HepG2 (cell line): ENCODE data around the gene SPINDOC. TPM values are rescaled to one million over a fixed set of nuclear protein-coding genes. Genes with fewer than 3 reads are reported as not detected.
A peak's percentile ranks its signal among the peaks of the same experiment; 100 is the strongest.

Experiments
- ATF2 ChIP-seq: sonication (generic); formaldehyde crosslinking; IDR thresholded peaks from 2 replicates; pipeline ENCODE4 v1.4.0; 2020; ENCODE audit warnings: missing genetic modification reagents
- CERS6 ChIP-seq: sonication (generic); formaldehyde crosslinking; IDR thresholded peaks from 2 replicates; pipeline ENCODE4 v1.5.0; 2020; ENCODE audit warnings: missing genetic modification reagents
- CSRNP1 ChIP-seq: sonication (generic); formaldehyde crosslinking; IDR thresholded peaks from 2 replicates; pipeline ENCODE4 v1.8.1; 2023; ENCODE audit warnings: mild to moderate bottlenecking, missing genetic modification reagents
- FOXA1 ChIP-seq, 2 experiments: fragments of 450-650 bp in 1 of 2; sonication (generic) in 1 of 2; formaldehyde crosslinking in 1 of 2; IDR thresholded peaks; 2 replicates each; pipeline versions ENCODE4 v1.4.0 to v1.6.1; 2016 to 2020; ENCODE audit warnings: missing genetic modification reagents in 1 of 2
- FUBP1 ChIP-seq: sonication (generic); formaldehyde crosslinking; IDR thresholded peaks from 2 replicates; pipeline ENCODE4 v1.5.1; 2020; ENCODE audit warnings: missing genetic modification reagents, mild to moderate bottlenecking, borderline replicate concordance
- GPBP1L1 ChIP-seq: sonication (generic); formaldehyde crosslinking; IDR thresholded peaks from 2 replicates; pipeline ENCODE4 v1.5.0; 2020; ENCODE audit warnings: mild to moderate bottlenecking, missing genetic modification reagents
- IKZF5 ChIP-seq: IDR thresholded peaks from 2 replicates; pipeline ENCODE4 v1.6.1; 2018; ENCODE audit warnings: missing genetic modification reagents, mild to moderate bottlenecking, missing compliant biosample characterization
- MXD3 ChIP-seq: IDR thresholded peaks from 2 replicates; pipeline ENCODE4 v1.6.1; 2016; ENCODE audit warnings: mild to moderate bottlenecking, missing biosample characterization, missing genetic modification reagents
- NFIB ChIP-seq: sonication (generic); formaldehyde crosslinking; IDR thresholded peaks from 2 replicates; pipeline ENCODE4 v1.9.0; 2021; ENCODE audit warnings: missing genetic modification reagents, mild to moderate bottlenecking, borderline replicate concordance
- NR3C1 ChIP-seq: sonication (generic); formaldehyde crosslinking; IDR thresholded peaks from 2 replicates; pipeline ENCODE4 v1.4.0; 2020; ENCODE audit warnings: missing genetic modification reagents
- PRPF4 ChIP-seq: fragments of 200-400 bp; formaldehyde crosslinking; IDR thresholded peaks from 2 replicates; pipeline ENCODE4 v1.6.1; 2016; ENCODE audit warnings: low read length, low read depth; ENCODE audit not compliant: poor library complexity, severe bottlenecking
- SKI ChIP-seq: fragments of 450-650 bp; IDR thresholded peaks from one replicate; pipeline ENCODE4 v1.6.1; 2018; ENCODE audit warnings: mild to moderate bottlenecking; ENCODE audit not compliant: partially characterized antibody
- SMAD3 ChIP-seq: sonication (generic); formaldehyde crosslinking; IDR thresholded peaks from 2 replicates; pipeline ENCODE4 v1.4.0; 2020; ENCODE audit warnings: missing genetic modification reagents
- SNRNP70 ChIP-seq: fragments of 200-400 bp; formaldehyde crosslinking; IDR thresholded peaks from 2 replicates; pipeline ENCODE4 v1.6.1; 2017; ENCODE audit warnings: mild to moderate bottlenecking, low read depth, low read length, moderate library complexity
- STAT5B ChIP-seq: sonication (generic); formaldehyde crosslinking; IDR thresholded peaks from 2 replicates; pipeline ENCODE4 v1.4.0; 2020; ENCODE audit warnings: missing genetic modification reagents
- ZBTB7B ChIP-seq: sonication (generic); formaldehyde crosslinking; IDR thresholded peaks from 2 replicates; pipeline ENCODE4 v1.4.0; 2020; ENCODE audit warnings: missing genetic modification reagents
- ZFY ChIP-seq: sonication (generic); formaldehyde crosslinking; IDR thresholded peaks from 2 replicates; pipeline ENCODE4 v1.4.0; 2020; ENCODE audit warnings: missing genetic modification reagents
- ZNF558 ChIP-seq: sonication (generic); formaldehyde crosslinking; IDR thresholded peaks from 2 replicates; pipeline ENCODE4 v1.9.0; 2022; ENCODE audit warnings: mild to moderate bottlenecking, missing genetic modification reagents, borderline replicate concordance
- ZNF747 ChIP-seq: sonication (generic); formaldehyde crosslinking; IDR thresholded peaks from 2 replicates; pipeline ENCODE4 v1.8.1; 2023; ENCODE audit warnings: missing genetic modification reagents, mild to moderate bottlenecking, borderline replicate concordance
- polyA plus RNA-seq, 8 experiments: library from polyadenylated mRNA; depleted of rRNA in 3 of 8; stranded (reverse) in 7 of 8; unstranded in 1 of 8; fragments of >200 nt; fragmentation: Illumina TruSeq in 4 of 8; extraction: Trizol in 4 of 8; gene quantifications; 2 replicates each; pipeline versions ENCODE4 v1.2.1 to v1.2.3, GENCODE V29; 2011 to 2016; ENCODE audit warnings: low read depth in 4 of 8, missing spikeins in 1 of 8, mixed read lengths in 1 of 8; ENCODE audit not compliant: insufficient read depth in 1 of 8
- total RNA-seq, 5 experiments: library from RNA; depleted of rRNA; stranded (reverse); fragments of >200 nt; fragmentation: Illumina TruSeq; extraction: Trizol; gene quantifications; 2 replicates each; pipeline ENCODE4 v1.2.3, GENCODE V29; 2016; ENCODE audit warnings: low read depth in 1 of 5

SPINDOC gene
- total and polyA plus RNA-seq, 2 of the 13 experiments (the other 11 are each of a cell fraction or from before 2014, with no cell fraction given), result 21.4 to 29.9 TPM

GRCh38 chr11:63871962-63872799, 58.9 kb downstream of the SPINDOC start (continued):
- no peak for TF ChIP-seq CERS6
- peak; percentile 78; the same call in 1 of the 2 replicates for TF ChIP-seq SMAD3
- TF ChIP-seq ZBTB7B (CRISPR knock-in tag), result peak; percentile 44; the same call in 1 of the 2 replicates
- no peak for TF ChIP-seq PRPF4
- no peak for TF ChIP-seq GPBP1L1
- no peak for TF ChIP-seq MXD3
- no peak for TF ChIP-seq SNRNP70
- TF ChIP-seq STAT5B (CRISPR knock-in tag), result no peak
- no peak for TF ChIP-seq ZNF558 (CRISPR knock-in tag)
- TF ChIP-seq NR3C1 (CRISPR knock-in tag), result no peak
- no peak for TF ChIP-seq NFIB (CRISPR knock-in tag)
- no peak; the same call in 1 of the 2 replicates for TF ChIP-seq ATF2 (CRISPR knock-in tag)
- TF ChIP-seq CSRNP1 (CRISPR knock-in tag), result 0 out of 2 replicates have a peak, but pooled peaks have one; percentile 58
- TF ChIP-seq ZNF747 (CRISPR knock-in tag), result peak; percentile 35; the same call in 1 of the 2 replicates
- TF ChIP-seq FUBP1 (CRISPR knock-in tag), result no peak
- TF ChIP-seq IKZF5, result peak; percentile 88
- peak; percentile 95 for TF ChIP-seq SKI
- no peak for TF ChIP-seq FOXA1 (IDR thresholded peaks at IDR 0.05)
- TF ChIP-seq FOXA1 (CRISPR knock-in tag; IDR thresholded peaks at IDR 0.05), result no peak; the same call in 1 of the 2 replicates
- peak; percentile 59; the same call in 1 of the 2 replicates for TF ChIP-seq ZFY (CRISPR knock-in tag)
